Measurements from ENCODE around the gene MAPKAP1.
A peak's percentile ranks its signal among the peaks of the same experiment; 100 is the strongest.

MAPKAP1 gene

GRCh38 chr9:125706651-125707471 is at the start of gene MAPKAP1:
Gene MAPKAP1 (minus strand): TSS chr9:125707208. CDS start chr9:125672574, 34,634 bp downstream.
- no peak for TF ChIP-seq ZNF274 (IDR thresholded peaks at IDR 0.05; ENCODE audit: low read depth, low read length)
- peak within 1 kb of the TSS; percentile 100 for H3K4me3 ChIP-seq (ENCODE audit: low read length)

DNA sequence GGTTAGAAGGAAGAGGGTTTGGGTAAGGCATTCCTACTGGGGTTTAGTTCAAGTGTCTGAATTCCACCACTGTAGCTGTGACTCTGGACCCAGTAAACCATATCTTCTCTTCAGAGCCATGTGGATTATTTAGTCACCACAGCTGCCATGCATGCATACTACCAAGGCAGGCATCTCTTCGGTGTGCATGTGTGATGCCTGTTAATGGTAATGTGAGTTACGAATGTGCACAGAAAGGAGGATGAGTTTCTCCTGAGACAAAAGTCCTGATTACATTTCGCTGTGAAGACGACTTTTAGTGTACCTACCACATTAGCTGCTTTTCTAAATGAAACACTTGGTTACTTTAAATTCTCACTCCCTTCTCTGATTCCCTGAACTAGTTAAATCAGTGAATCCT is 49.5 kb upstream of the MAPKAP1 start:
- H3K4me3 ChIP-seq (ENCODE audit: low read length) = no peak overlapping the region
- no peak for TF ChIP-seq ZNF274 (IDR thresholded peaks at IDR 0.05; ENCODE audit: low read depth, low read length)

DNA sequence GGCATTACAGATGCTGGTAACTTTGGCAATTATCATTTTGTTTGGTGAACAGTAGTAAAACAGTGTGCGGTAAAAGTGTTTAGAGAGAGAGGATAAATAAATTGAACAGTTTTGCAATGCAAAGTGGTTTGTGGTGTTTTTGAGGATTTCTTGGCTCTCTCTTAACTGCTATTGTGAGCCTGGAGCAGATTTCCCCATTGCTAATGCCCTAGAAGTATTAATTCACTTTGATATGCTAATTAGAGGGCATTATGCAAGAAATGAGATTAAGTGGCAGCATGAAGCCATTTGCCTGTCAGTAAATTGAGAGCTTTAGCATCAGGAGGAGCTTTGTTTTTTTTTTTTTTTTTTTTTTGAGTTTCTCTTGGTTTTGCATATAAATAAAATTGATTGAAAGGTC is 48.3 kb upstream of the MAPKAP1 start:
- H3K4me3 ChIP-seq (ENCODE audit: low read length) = no peak overlapping the region
- TF ChIP-seq ZNF274 (IDR thresholded peaks at IDR 0.05; ENCODE audit: low read depth, low read length) = no peak

DNA sequence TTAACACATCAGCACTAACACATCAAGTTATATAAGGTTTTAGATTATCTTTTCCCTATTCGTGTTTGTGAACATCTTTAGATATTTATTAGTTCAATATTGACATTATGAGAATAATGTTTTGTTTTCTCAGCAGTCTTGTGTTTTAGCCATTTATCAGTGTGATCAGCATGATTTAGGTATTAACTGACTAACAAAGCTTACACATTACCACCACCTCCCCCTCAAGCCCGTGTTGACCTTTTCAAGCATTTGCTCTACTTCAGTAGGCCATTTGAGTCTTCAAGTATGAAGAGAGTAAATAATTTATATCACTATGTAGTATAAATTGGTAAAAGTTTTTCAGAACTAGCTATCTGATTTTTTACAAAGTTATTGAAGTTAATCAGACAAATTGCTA is 47.1 kb upstream of the MAPKAP1 start:
- no peak overlapping the region for H3K4me3 ChIP-seq (ENCODE audit: low read length)
- no peak for TF ChIP-seq ZNF274 (IDR thresholded peaks at IDR 0.05; ENCODE audit: low read depth, low read length)

DNA sequence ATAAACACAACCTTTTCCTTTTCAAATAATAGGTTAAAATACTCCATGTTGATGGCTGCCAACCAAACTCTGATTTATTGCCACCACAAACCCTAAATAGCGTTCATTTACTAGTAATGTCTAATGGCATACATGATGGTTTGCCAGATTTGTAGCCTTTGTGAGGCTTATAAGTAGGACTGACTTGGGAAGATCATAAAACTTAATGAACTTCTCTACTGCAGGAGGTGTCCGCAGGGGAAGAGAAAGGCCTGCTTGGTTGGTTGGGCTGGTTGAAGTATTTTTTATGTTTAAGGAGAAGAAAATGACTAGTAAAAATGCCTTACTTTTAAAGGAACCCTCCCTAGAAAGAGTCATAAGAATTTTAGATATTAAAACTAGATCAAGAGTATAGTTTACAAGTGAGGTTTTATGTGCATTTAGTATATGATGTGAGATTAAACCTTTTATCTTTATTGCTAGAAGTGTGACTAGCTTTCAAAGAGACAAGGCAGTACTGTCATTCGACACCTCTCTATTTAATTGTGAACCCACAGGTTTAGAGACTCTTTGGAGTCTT is 45.1 kb upstream of the MAPKAP1 start:
- H3K4me3 ChIP-seq (ENCODE audit: low read length) = no peak overlapping the region
- TF ChIP-seq ZNF274 (IDR thresholded peaks at IDR 0.05; ENCODE audit: low read depth, low read length) = no peak

GRCh38 chr9:125750627-125751011 is 43.6 kb upstream of the MAPKAP1 start:
- peak overlapping the region; percentile 92 for H3K4me3 ChIP-seq (ENCODE audit: low read length)
- no peak for TF ChIP-seq ZNF274 (IDR thresholded peaks at IDR 0.05; ENCODE audit: low read depth, low read length)

DNA sequence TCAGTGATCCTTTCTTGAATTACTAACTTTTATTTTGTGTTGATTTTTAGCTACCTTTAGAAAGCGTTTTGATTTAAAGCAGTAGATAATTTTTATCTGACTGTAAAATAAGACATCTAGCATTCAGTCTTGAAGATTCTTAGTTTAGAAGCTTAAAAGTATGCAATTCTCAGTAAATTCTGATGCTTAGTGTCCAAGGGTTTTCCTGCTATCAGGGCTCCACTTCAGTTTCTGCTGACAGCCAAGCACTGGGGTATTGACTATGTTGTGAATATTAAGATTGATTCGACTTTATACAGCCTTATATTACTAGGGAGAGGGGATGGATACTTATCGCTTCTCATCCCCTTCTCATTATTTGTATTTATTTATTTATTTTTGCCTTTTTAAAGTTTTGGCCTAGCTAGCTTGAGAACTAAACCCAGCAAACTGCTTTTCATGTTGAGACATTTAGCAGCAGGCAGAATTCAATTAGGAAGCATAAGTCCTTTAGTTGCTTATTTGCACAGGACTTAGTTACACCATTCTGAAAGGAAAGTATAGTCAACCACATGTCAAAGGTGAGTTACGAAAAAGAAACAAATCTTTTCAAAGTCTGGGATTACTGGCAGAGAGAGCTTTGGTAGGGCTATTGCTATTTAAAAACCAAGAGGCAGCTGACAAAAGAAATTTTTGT is 43.1 kb upstream of the MAPKAP1 start:
- H3K4me3 ChIP-seq (ENCODE audit: low read length) = peak overlapping the region; percentile 92
- no peak for TF ChIP-seq ZNF274 (IDR thresholded peaks at IDR 0.05; ENCODE audit: low read depth, low read length)

GRCh38 chr9:125749287-125749935 is 42.4 kb upstream of the MAPKAP1 start:
- TF ChIP-seq ZNF274 (IDR thresholded peaks at IDR 0.05; ENCODE audit: low read depth, low read length) = no peak
- peak overlapping the region; percentile 92; the same call in 1 of the 2 replicates for H3K4me3 ChIP-seq (ENCODE audit: low read length)

DNA sequence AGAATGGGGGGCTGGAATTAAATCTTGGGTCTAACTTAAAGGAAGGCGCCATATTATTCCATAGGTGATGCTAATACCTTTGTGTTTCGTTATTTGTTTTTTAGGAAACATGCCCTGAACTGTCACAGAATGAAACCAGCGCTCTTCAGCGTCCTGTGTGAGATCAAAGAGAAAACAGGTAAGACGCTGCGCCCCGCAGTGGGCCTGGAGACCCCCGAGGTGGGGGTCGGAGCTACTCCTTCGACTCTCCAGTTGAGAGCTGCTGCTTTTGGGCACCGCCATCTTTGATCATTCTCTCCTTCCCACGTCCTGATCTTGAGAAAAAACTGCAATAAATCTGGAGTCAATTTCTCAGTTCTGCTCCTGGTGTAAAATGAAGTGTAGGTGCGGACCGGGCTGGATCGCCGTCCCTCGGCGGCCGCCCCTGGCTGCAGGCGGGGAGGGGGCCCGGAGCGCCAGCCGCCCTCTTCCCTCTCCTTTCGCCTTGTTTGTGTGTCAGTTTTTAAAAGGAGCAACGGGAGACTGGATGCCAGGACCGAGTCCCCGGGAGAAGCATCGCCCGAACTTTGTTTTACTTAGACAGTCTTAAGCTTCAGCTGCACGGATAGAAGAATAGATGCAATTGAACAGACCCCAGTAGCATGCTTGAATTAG is 41.6 kb upstream of the MAPKAP1 start:
- peak overlapping the region; percentile 92 for H3K4me3 ChIP-seq (ENCODE audit: low read length)

GRCh38 chr9:125747765-125748445 is 40.9 kb upstream of the MAPKAP1 start:
- no peak for TF ChIP-seq ZNF274 (IDR thresholded peaks at IDR 0.05; ENCODE audit: low read depth, low read length)

More for the DNA sequence above, 41.6 kb upstream of the MAPKAP1 start:
- no peak for TF ChIP-seq ZNF274 (IDR thresholded peaks at IDR 0.05; ENCODE audit: low read depth, low read length)

DNA sequence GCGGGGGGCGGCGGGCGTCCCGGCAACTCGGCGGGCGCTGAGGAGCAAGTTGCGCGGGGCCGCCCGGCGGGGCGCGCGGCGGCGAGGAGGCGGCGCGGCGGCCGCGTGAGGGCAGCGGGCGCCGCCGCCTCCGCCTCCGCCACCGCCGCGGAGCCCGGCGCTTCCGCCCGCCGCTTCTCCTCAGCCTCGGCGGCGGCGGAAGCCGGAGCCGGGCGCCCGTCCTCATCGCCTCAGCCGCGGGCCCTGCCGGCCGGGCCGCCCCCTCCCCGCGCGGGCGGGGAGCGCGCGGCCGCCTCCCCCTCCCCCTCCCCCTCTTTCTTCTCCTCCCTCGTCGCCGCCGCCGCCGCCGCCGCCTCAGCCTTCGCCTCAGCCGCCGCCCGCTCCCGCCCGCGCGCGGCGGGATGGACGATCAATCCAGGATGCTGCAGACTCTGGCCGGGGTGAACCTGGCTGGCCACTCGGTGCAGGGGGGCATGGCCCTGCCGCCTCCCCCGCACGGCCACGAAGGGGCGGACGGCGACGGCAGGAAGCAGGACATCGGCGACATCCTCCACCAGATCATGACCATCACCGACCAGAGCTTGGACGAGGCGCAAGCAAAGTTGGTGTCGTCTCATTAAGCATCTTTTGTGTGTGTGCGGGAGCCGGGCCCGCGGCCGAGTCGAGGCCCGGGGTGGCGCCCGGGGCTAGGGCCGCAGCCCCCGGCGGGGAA is 40.2 kb upstream of the MAPKAP1 start, which contains the start of gene PBX3:
TSS of gene PBX3 (plus strand) at position 321 of the 712 bp plus-strand sequence.
- no peak for TF ChIP-seq ZNF274 (IDR thresholded peaks at IDR 0.05; ENCODE audit: low read depth, low read length)

More at GRCh38 chr9:125747765-125748445, 40.9 kb upstream of the MAPKAP1 start:
- peak overlapping the region; percentile 92 for H3K4me3 ChIP-seq (ENCODE audit: low read length)

GRCh38 chr9:125746774-125747052 is 39.7 kb upstream of the MAPKAP1 start:
- TF ChIP-seq ZNF274 (IDR thresholded peaks at IDR 0.05; ENCODE audit: low read depth, low read length) = no peak
- H3K4me3 ChIP-seq (ENCODE audit: low read length) = peak overlapping the region; percentile 44; the same call in 1 of the 2 replicates

More for the DNA sequence above, 40.2 kb upstream of the MAPKAP1 start, which contains the start of gene PBX3:
- peak within 1 kb of the TSS; percentile 92 for H3K4me3 ChIP-seq (ENCODE audit: low read length)
